Heart left ventricle (tissue), 16 donors: ENCODE results near the gene FOXO6. TPM values are rescaled to one million over a fixed set of nuclear protein-coding genes. Genes with fewer than 3 reads are reported as not detected.
A peak's percentile ranks its signal among the peaks of the same experiment; 100 is the strongest.

Experiments
- ATAC-seq, 4 donors: fragments of 200-7000 bp; cut with Tn5 transposase; one replicate each; pipeline ENCODE4 v1.9.1; 2020 to 2022; ENCODE audit warnings: moderate library complexity in 4 of 4, mild to moderate bottlenecking in 3 of 4, moderate number of reproducible peaks in 1 of 4
- DNase-seq, 5 donors: peaks; one replicate each; pipeline ENCODE4 v3.0.0-alpha.2; 2020
- H3K27ac ChIP-seq, 12 donors: fragments of 200-600 bp; sonication (generic) in 4 of 12; one replicate each; pipeline versions ENCODE4 v1.5.0 to v1.8.0; 2016 to 2022; ENCODE audit warnings: mild to moderate bottlenecking in 2 of 12
- H3K27me3 ChIP-seq, 9 donors: fragments of 200-600 bp; sonication (generic) in 2 of 9; one replicate each; pipeline versions ENCODE4 v1.5.1 to v1.8.0; 2016 to 2022; ENCODE audit warnings: mild to moderate bottlenecking in 3 of 9
- H3K36me3 ChIP-seq, 9 donors: fragments of 200-600 bp; sonication (generic) in 2 of 9; one replicate each; pipeline versions ENCODE4 v1.5.0 to v1.8.0; 2018 to 2022; ENCODE audit warnings: mild to moderate bottlenecking in 2 of 9
- H3K4me1 ChIP-seq, 12 donors: fragments of 200-600 bp; sonication (generic) in 4 of 12; one replicate each; pipeline versions ENCODE4 v1.5.0 to v1.8.0; 2016 to 2022; ENCODE audit warnings: mild to moderate bottlenecking in 3 of 12
- H3K4me3 ChIP-seq, 12 donors: fragments of 200-600 bp; sonication (generic) in 4 of 12; one replicate each; pipeline versions ENCODE4 v1.5.0 to v1.8.0; 2017 to 2022; ENCODE audit warnings: mild to moderate bottlenecking in 9 of 12, moderate library complexity in 4 of 12
- H3K9me3 ChIP-seq, 12 donors: fragments of 200-600 bp; sonication (generic) in 4 of 12; one replicate each; pipeline versions ENCODE4 v1.5.0 to v1.8.0; 2016 to 2022; ENCODE audit warnings: mild to moderate bottlenecking in 1 of 12
- POLR2A ChIP-seq, 2 donors: fragments of 450-650 bp; IDR thresholded peaks; one replicate each; pipeline ENCODE4 v1.6.1; 2017; ENCODE audit warnings: antibody characterized with exemption in 2 of 2, mild to moderate bottlenecking in 2 of 2, moderate library complexity in 2 of 2
- WGBS, 4 donors: extraction: QIAGEN DNeasy Blood & Tissue Kit in 2 of 4; methylation state at CpG; one replicate each; pipeline versions ENCODE4 v1.1.5 to v1.1.7; 2013 to 2018; 5-methylcytosine and 5-hydroxymethylcytosine counted together
- intact Hi-C, 10 donors: fragments of 100-400 bp; cut with DNase I; formaldehyde crosslinking; loops; one replicate each; pipeline versions ENCODE4 v1.11.1 to v1.14.2; 2022
- polyA plus RNA-seq, 2 donors: library from polyadenylated mRNA; stranded (reverse); fragments of 200-250 nt; gene quantifications; one replicate each; pipeline ENCODE4 v1.2.3, GENCODE V29; 2013
- total RNA-seq, 9 donors: library from RNA; depleted of rRNA in 2 of 9; stranded (reverse); fragments of >200 nt in 2 of 9; fragmentation: NEBNext Ultra II Directional in 3 of 9; extraction: Animal tissue kit (Norgen Biotek cat#: 25700) in 3 of 9; gene quantifications; one replicate each; pipeline versions ENCODE4 v1.1.0 to v1.2.4, GENCODE V29; 2016 to 2023
- TF ChIP-seq, protein P1 (sequence below), 12 donors: fragments of 200-600 bp; sonication (generic) in 4 of 12; IDR thresholded peaks; one replicate each; pipeline versions ENCODE4 v1.5.0 to v1.8.0; 2018 to 2022; ENCODE audit warnings: antibody characterized with exemption in 12 of 12, mild to moderate bottlenecking in 5 of 12
- donor health status: ischemic (EF 13 %, LVEDD 7.1; RV severe dilation, severe dysfunction).
- donor health status: healthy with polysubstance abuse.
- donor health status: DM: no; HTN: yes; CAD: no.
- donor health status: DM: no; HTN: no; CAD: no.
- donor health status: ischemic (EF 25% LVEDD 6.9; RV normal size, moderate dysfunction).
- donor health status: ischemic (EF 25% LVEDD 5.7; RV mildly dilated, moderate dysfunction).
- donor health status: healthy.
- donor health status: DM: yes; HTN: yes; CAD: no.
- donor health status: ischemic (EF 35%, LVEDD 5.7; RV mildly dilated, moderate dysfunction).
- donor health status: nonischemic (EF 11% LVEDD 7.7; RV severe dilation, severe dysfunction).
- donor health status: DM: yes; HTN: yes; CAD: no.
- donor health status: PGD.
- donor health status: ischemic (EF 29% LVEDD 5.4; RV normal size, mild dysfunction).
- donor health status: nonischemic (EF 23%, LVEDD 6.1; RV moderate dilation, normal function).

FOXO6 gene
- total and polyA plus RNA-seq, 11 donors = 0.69 to 4.8 (median 1.4) TPM

DNA sequence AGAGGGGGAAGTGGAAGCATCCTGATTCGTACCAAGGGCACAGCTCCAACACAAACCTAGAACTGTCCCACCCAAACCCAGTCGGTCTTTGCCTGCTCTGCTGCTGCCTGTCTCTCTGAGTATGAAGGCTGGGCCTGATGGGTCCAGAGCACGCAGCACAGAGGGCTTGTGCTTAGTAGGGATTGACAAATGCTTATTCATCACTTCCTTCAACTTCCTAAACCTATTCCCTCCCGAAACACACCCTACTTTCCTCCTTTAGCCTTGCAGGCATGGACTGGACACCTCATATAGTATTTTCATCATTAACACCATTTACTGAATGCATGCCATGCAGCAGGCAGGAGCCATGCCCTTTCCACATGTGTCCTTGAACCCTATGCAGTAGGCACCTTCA, 31.3 kb downstream of the FOXO6 start:
- Histone ChIP-seq H3K4me3 (no peak overlapping the region), H3K27ac (no peak overlapping the region), H3K36me3 (no peaks in the 10 kb centered on the region), H3K4me1 (peaks cover 0 to 41% (median 11%) of the 10 kb centered on the region in 12 donors), H3K27me3 (peaks cover 0 to 4% (median 0%) of the 10 kb centered on the region in 9 donors), H3K9me3 (no peaks in the 10 kb centered on the region)
- intact Hi-C loops = no loop called here
- WGBS, 4 donors = 77 to 95% (median 88%) methylated on average over 3 to 4 of the region's 4 CpGs
- no peak for TF ChIP-seq POLR2A (IDR thresholded peaks at IDR 0.05)
- TF ChIP-seq, protein P1, sequence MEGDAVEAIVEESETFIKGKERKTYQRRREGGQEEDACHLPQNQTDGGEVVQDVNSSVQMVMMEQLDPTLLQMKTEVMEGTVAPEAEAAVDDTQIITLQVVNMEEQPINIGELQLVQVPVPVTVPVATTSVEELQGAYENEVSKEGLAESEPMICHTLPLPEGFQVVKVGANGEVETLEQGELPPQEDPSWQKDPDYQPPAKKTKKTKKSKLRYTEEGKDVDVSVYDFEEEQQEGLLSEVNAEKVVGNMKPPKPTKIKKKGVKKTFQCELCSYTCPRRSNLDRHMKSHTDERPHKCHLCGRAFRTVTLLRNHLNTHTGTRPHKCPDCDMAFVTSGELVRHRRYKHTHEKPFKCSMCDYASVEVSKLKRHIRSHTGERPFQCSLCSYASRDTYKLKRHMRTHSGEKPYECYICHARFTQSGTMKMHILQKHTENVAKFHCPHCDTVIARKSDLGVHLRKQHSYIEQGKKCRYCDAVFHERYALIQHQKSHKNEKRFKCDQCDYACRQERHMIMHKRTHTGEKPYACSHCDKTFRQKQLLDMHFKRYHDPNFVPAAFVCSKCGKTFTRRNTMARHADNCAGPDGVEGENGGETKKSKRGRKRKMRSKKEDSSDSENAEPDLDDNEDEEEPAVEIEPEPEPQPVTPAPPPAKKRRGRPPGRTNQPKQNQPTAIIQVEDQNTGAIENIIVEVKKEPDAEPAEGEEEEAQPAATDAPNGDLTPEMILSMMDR (IDR thresholded peaks at IDR 0.05) = no peak
- ATAC-seq (no peak), DNase-seq (no peak)

DNA sequence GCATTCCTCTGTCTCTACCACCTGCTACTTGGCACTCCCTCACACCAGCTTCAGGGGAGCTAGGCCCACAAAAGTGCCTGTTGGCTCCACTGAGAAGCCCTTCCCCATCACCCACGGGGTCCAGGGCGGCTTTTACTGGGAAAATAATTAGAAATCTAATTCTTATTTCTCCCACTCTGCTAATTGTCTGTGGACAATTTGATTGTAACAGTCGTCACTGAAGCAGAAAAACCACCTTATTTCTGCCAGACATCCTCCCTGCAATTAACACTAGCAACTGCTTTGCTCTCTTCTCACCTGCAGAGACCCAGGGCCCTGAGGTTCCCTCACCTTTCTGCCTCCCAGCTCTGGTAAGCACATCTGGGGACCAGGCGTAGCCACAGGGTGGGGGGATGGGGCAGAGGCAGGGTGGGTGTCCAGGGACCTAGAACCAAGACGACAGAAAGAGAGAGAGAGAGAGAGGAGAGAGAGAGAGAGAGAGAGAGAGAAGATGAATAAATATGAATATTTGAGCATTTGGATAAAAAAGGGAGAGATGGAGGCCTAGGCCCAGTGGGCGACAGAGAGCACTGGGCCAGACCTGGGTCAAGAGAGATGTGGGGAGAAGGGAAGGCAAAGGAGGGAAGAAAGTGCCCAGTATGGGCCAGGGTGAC, 32.6 kb downstream of the FOXO6 start:
- Histone ChIP-seq H3K4me1 (peaks cover 0 to 38% (median 3%) of the 10 kb centered on the region in 12 donors), H3K9me3 (no peaks in the 10 kb centered on the region), H3K27ac (no peak overlapping the region), H3K27me3 (peaks cover 0 to 4% (median 0%) of the 10 kb centered on the region in 9 donors), H3K4me3 (no peak overlapping the region), H3K36me3 (no peaks in the 10 kb centered on the region)
- 80 to 85% (median 83%) methylated on average over 6 of the region's 6 CpGs for WGBS, 4 donors
- DNase-seq (no peak), ATAC-seq (no peak)
- no peak for TF ChIP-seq POLR2A (IDR thresholded peaks at IDR 0.05)
- TF ChIP-seq, protein P1 (IDR thresholded peaks at IDR 0.05) = no peak
- intact Hi-C loops = no loop called here

DNA sequence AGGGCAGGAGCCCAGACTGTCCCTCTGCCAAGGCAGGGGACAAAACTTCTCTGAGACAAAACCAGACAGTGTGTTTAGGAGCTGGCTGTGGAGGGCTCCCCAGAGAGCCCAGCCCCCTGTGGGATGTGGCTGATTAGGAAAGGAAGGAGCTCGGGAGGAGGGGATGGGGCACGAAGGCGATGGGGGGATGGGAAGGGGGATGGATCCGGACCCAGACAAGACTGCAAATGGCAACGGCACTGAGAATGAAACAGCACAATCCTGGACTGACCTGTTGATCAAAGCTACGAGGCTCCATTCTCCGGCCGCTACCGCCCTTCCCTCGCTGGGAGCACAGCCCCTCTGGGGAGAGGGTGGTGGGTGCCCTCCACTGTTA, 33.1 kb downstream of the FOXO6 start:
- no peak overlapping the region for H3K27ac ChIP-seq
- ATAC-seq = no peak
- TF ChIP-seq POLR2A (IDR thresholded peaks at IDR 0.05) = no peak
- TF ChIP-seq, protein P1 (IDR thresholded peaks at IDR 0.05) = no peak
- intact Hi-C loops = no loop called here
- peaks cover 0 to 41% (median 5%) of the 10 kb centered on the region in 12 donors for H3K4me1 ChIP-seq
- WGBS, 4 donors = 71 to 76% (median 73%) methylated on average over 10 of the region's 10 CpGs
- no peak overlapping the region for H3K4me3 ChIP-seq
- H3K9me3 ChIP-seq = no peaks in the 10 kb centered on the region
- no peaks in the 10 kb centered on the region for H3K36me3 ChIP-seq
- no peak for DNase-seq
- peaks cover 0 to 4% (median 0%) of the 10 kb centered on the region in 9 donors for H3K27me3 ChIP-seq

DNA sequence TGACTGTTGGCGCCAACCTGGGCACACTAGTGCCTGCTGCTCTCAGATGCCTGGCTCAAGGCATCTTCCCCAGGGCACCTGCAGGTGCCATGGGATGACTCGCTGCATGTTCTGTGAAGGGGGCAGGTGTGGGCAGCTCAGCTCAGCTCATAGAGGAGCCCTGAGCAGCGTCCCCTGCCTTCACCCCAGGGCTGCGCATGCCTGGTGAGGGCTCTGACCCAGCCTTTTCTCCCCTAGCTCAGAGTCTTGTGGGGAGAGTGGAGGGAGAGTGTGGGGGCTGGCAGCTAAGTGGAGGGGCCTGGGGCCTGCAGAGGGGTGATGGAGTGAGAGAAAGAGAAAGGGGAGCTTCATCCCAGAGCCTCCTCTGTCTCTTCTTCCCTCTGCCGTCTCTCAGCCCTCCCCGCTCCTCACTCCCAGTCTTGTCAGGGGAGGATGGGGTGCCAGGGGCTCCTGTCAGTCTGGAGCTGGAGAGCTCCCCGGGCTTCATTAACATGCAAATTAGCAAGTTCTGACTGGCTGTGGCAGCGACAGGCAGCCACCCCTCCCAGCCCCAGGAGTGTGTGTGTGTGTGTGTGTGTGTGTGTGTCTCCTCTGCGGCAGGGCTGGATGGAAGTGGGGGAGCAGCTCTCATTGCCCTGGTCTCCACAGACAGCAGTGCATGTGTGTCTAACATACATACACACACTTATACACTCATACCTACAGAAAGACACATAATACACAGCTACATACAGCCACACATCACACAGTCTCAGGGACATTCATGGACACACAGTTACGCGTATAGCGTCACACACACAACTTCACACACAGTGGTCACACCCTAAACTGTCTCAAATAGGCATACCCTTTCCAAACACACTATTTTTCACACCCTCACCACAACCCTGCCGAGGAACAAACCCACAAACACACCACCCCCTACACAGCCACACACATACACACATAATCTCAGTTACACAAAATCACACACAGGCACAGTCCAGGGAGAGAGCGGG, 34.0 kb downstream of the FOXO6 start:
- Histone ChIP-seq H3K27me3 (peaks cover 0 to 4% (median 0%) of the 10 kb centered on the region in 9 donors), H3K27ac (no peak overlapping the region), H3K36me3 (no peaks in the 10 kb centered on the region), H3K4me1 (peaks cover 0 to 45% (median 5%) of the 10 kb centered on the region in 12 donors), H3K4me3 (no peak overlapping the region), H3K9me3 (peaks cover 0 to 3% (median 0%) of the 10 kb centered on the region in 12 donors)
- WGBS, 4 donors = 51 to 56% (median 53%) methylated on average over 12 to 14 of the region's 14 CpGs
- intact Hi-C loops = loop anchor here in 1 of 10 donors (5.0 kb wide), 1 partner anchor 38 kb away; no protein-coding TSS in a partner anchor
- DNase-seq (no peak), ATAC-seq (peak in 2 of 4 donors; percentile 25 to 32)
- TF ChIP-seq, protein P1 (IDR thresholded peaks at IDR 0.05) = no peak
- no peak for TF ChIP-seq POLR2A (IDR thresholded peaks at IDR 0.05)
